T-helper 1 cell treated with Interleukin-12 subunit alpha and Interleukin-12 subunit beta and Interleukin-4 antibody, amounts not matched to agents 30 μg/mL and 1 μg/mL, for 36 hours (primary cell): ENCODE results near the gene AP1M2.
"Not testable (repeated sequence)": the region's sequence is repeated elsewhere in the genome, so short reads cannot be mapped to it uniquely, and the experiment has no call there.

Experiments used
- H3K27ac Mint-ChIP-seq: one replicate; pipeline ENCODE4 v1.8.0; 2021; ENCODE audit warnings: mild to moderate bottlenecking, mixed read lengths
- H3K27me3 Mint-ChIP-seq: one replicate; pipeline ENCODE4 v1.8.0; 2021; ENCODE audit warnings: low read depth, mixed read lengths
- H3K36me3 Mint-ChIP-seq: one replicate; pipeline ENCODE4 v1.8.0; 2021; ENCODE audit warnings: low read depth, mixed read lengths
- H3K4me1 Mint-ChIP-seq: one replicate; pipeline ENCODE4 v1.8.0; 2021; ENCODE audit warnings: low read depth, mixed read lengths
- H3K4me3 Mint-ChIP-seq: one replicate; pipeline ENCODE4 v1.8.0; 2021; ENCODE audit warnings: mild to moderate bottlenecking, moderate library complexity, mixed read lengths
- H3K9me3 Mint-ChIP-seq: one replicate; pipeline ENCODE4 v1.8.0; 2021; ENCODE audit warnings: mixed read lengths

Gene AP1M2

GRCh38 chr19:10544753-10545251, 42.3 kb downstream of the AP1M2 start:
- no peaks in the 10 kb centered on the region for H3K9me3 Mint-ChIP-seq
- H3K36me3 Mint-ChIP-seq: peaks cover 3% of the 10 kb centered on the region
- peaks cover 8% of the 10 kb centered on the region for H3K4me1 Mint-ChIP-seq
- peak overlapping the region; percentile 80 for H3K27ac Mint-ChIP-seq
- peak overlapping the region; percentile 89 for H3K4me3 Mint-ChIP-seq
- peaks cover 11% of the 10 kb centered on the region for H3K27me3 Mint-ChIP-seq

GRCh38 chr19:10544242-10544752, 42.8 kb downstream of the AP1M2 start:
- Mint-ChIP-seq H3K9me3 (no peaks in the 10 kb centered on the region), H3K4me3 (peak overlapping the region; percentile 89), H3K36me3 (peaks cover 3% of the 10 kb centered on the region), H3K4me1 (peaks cover 8% of the 10 kb centered on the region), H3K27me3 (peaks cover 13% of the 10 kb centered on the region), H3K27ac (peak overlapping the region; percentile 80)

- Mint-ChIP-seq H3K9me3 (no peaks in the 10 kb centered on the region), H3K27me3 (peaks cover 20% of the 10 kb centered on the region), H3K4me3 (peak within 1 kb of the TSS; percentile 89), H3K27ac (peak within 1 kb of the TSS; percentile 80), H3K4me1 (peaks cover 10% of the 10 kb centered on the region), H3K36me3 (peaks cover 3% of the 10 kb centered on the region)
Observed at GRCh38 chr19:10543420-10544241, 43.5 kb downstream of the AP1M2 start, which contains the start of gene ATG4D. ATG4D (plus strand) TSS chr19:10543904; CDS start chr19:10544091, 187 bp downstream.

GRCh38 chr19:10543059-10543419, 44.1 kb downstream of the AP1M2 start:
- peak overlapping the region; percentile 71 for H3K27ac Mint-ChIP-seq
- peaks cover 26% of the 10 kb centered on the region for H3K27me3 Mint-ChIP-seq
- H3K4me3 Mint-ChIP-seq: peak overlapping the region; percentile 75
- H3K9me3 Mint-ChIP-seq: no peaks in the 10 kb centered on the region
- peaks cover 10% of the 10 kb centered on the region for H3K4me1 Mint-ChIP-seq
- peaks cover 3% of the 10 kb centered on the region for H3K36me3 Mint-ChIP-seq

- H3K4me3 Mint-ChIP-seq, H3K36me3 Mint-ChIP-seq: not testable (repeated sequence)
- H3K27me3 Mint-ChIP-seq: peaks cover 47% of the 10 kb centered on the region
Observed at GRCh38 chr19:10539016-10539415, 48.1 kb downstream of the AP1M2 start.

GRCh38 chr19:10538204-10538983, 48.7 kb downstream of the AP1M2 start:
- H3K4me3 Mint-ChIP-seq: no peak overlapping the region
- no peaks in the 10 kb centered on the region for H3K36me3 Mint-ChIP-seq
- no peaks in the 10 kb centered on the region for H3K9me3 Mint-ChIP-seq
- H3K27me3 Mint-ChIP-seq: peaks cover 53% of the 10 kb centered on the region
- peaks cover 5% of the 10 kb centered on the region for H3K4me1 Mint-ChIP-seq
- H3K27ac Mint-ChIP-seq: no peak overlapping the region

More at GRCh38 chr19:10539016-10539415, 48.1 kb downstream of the AP1M2 start:
- not testable (repeated sequence) for H3K9me3 Mint-ChIP-seq, H3K27ac Mint-ChIP-seq, H3K4me1 Mint-ChIP-seq

- H3K4me3 Mint-ChIP-seq: no peak overlapping the region
- H3K4me1 Mint-ChIP-seq: peaks cover 1% of the 10 kb centered on the region
- H3K27ac Mint-ChIP-seq: no peak overlapping the region
- no peaks in the 10 kb centered on the region for H3K9me3 Mint-ChIP-seq
- H3K27me3 Mint-ChIP-seq: peaks cover 53% of the 10 kb centered on the region
- H3K36me3 Mint-ChIP-seq: no peaks in the 10 kb centered on the region
Observed at GRCh38 chr19:10537668-10538067, 49.4 kb downstream of the AP1M2 start.

- Mint-ChIP-seq H3K9me3 (peaks cover 3% of the 10 kb centered on the region), H3K27me3 (peaks cover 53% of the 10 kb centered on the region), H3K27ac (no peak overlapping the region), H3K4me3 (no peak overlapping the region), H3K36me3 (no peaks in the 10 kb centered on the region), H3K4me1 (peaks cover 1% of the 10 kb centered on the region)
Observed at GRCh38 chr19:10535613-10536012, 51.5 kb downstream of the AP1M2 start.

- H3K27me3 Mint-ChIP-seq: peaks cover 38% of the 10 kb centered on the region
- no peaks in the 10 kb centered on the region for H3K36me3 Mint-ChIP-seq
- peaks cover under 1% of the 10 kb centered on the region for H3K4me1 Mint-ChIP-seq
- H3K27ac Mint-ChIP-seq: no peak overlapping the region
- peaks cover 3% of the 10 kb centered on the region for H3K9me3 Mint-ChIP-seq
- H3K4me3 Mint-ChIP-seq: no peak overlapping the region
Observed at GRCh38 chr19:10533646-10534386, 53.3 kb downstream of the AP1M2 start.

GRCh38 chr19:10532457-10532856, 54.7 kb downstream of the AP1M2 start:
- H3K27me3 Mint-ChIP-seq: peaks cover 27% of the 10 kb centered on the region
- peaks cover 3% of the 10 kb centered on the region for H3K9me3 Mint-ChIP-seq
- no peaks in the 10 kb centered on the region for H3K36me3 Mint-ChIP-seq
- no peaks in the 10 kb centered on the region for H3K4me1 Mint-ChIP-seq
- H3K4me3 Mint-ChIP-seq: no peak overlapping the region
- H3K27ac Mint-ChIP-seq: no peak overlapping the region

GRCh38 chr19:10526887-10527286, 60.2 kb downstream of the AP1M2 start:
- H3K27me3 Mint-ChIP-seq: peaks cover 12% of the 10 kb centered on the region
- H3K9me3 Mint-ChIP-seq, H3K4me3 Mint-ChIP-seq, H3K36me3 Mint-ChIP-seq, H3K4me1 Mint-ChIP-seq, H3K27ac Mint-ChIP-seq: not testable (repeated sequence)

- no peaks in the 10 kb centered on the region for H3K9me3 Mint-ChIP-seq
- H3K4me1 Mint-ChIP-seq: no peaks in the 10 kb centered on the region
- no peak overlapping the region for H3K27ac Mint-ChIP-seq
- H3K27me3 Mint-ChIP-seq: peaks cover 15% of the 10 kb centered on the region
- no peak overlapping the region for H3K4me3 Mint-ChIP-seq
- H3K36me3 Mint-ChIP-seq: no peaks in the 10 kb centered on the region
Observed at GRCh38 chr19:10525636-10526035, 61.5 kb downstream of the AP1M2 start.

- H3K4me1 Mint-ChIP-seq: peaks cover 14% of the 10 kb centered on the region
- no peak overlapping the region for H3K4me3 Mint-ChIP-seq
- peaks cover 34% of the 10 kb centered on the region for H3K27me3 Mint-ChIP-seq
- H3K9me3 Mint-ChIP-seq: no peaks in the 10 kb centered on the region
- H3K27ac Mint-ChIP-seq: no peak overlapping the region
- H3K36me3 Mint-ChIP-seq: peaks cover 3% of the 10 kb centered on the region
Observed at GRCh38 chr19:10523135-10523636, 63.9 kb downstream of the AP1M2 start.
